T-helper 1 cell treated with Interleukin-12 subunit alpha and Interleukin-12 subunit beta and Interleukin-4 antibody, amounts not matched to agents 30 μg/mL and 1 μg/mL, for 36 hours (primary cell): ENCODE data around the gene IRF5.
"Not testable (repeated sequence)": the region's sequence is repeated elsewhere in the genome, so short reads cannot be mapped to it uniquely, and the experiment has no call there.

ENCODE experiments used
- H3K27ac Mint-ChIP-seq: one replicate; pipeline ENCODE4 v1.8.0; 2021; ENCODE audit warnings: mild to moderate bottlenecking, mixed read lengths
- H3K27me3 Mint-ChIP-seq: one replicate; pipeline ENCODE4 v1.8.0; 2021; ENCODE audit warnings: low read depth, mixed read lengths
- H3K36me3 Mint-ChIP-seq: one replicate; pipeline ENCODE4 v1.8.0; 2021; ENCODE audit warnings: low read depth, mixed read lengths
- H3K4me1 Mint-ChIP-seq: one replicate; pipeline ENCODE4 v1.8.0; 2021; ENCODE audit warnings: low read depth, mixed read lengths
- H3K4me3 Mint-ChIP-seq: one replicate; pipeline ENCODE4 v1.8.0; 2021; ENCODE audit warnings: mild to moderate bottlenecking, moderate library complexity, mixed read lengths
- H3K9me3 Mint-ChIP-seq: one replicate; pipeline ENCODE4 v1.8.0; 2021; ENCODE audit warnings: mixed read lengths

The IRF5 gene

GRCh38 chr7:128936798-128937197 lies 929 bp upstream of the IRF5 start:
- peaks cover 29% of the 10 kb centered on the region for H3K27me3 Mint-ChIP-seq
- peak overlapping the region; percentile 84 for H3K4me3 Mint-ChIP-seq
- no peaks in the 10 kb centered on the region for H3K9me3 Mint-ChIP-seq
- H3K36me3 Mint-ChIP-seq: peaks cover 5% of the 10 kb centered on the region
- peaks cover 42% of the 10 kb centered on the region for H3K4me1 Mint-ChIP-seq
- H3K27ac Mint-ChIP-seq: peak overlapping the region; percentile 75

- peaks cover 29% of the 10 kb centered on the region for H3K27me3 Mint-ChIP-seq
- peaks cover 41% of the 10 kb centered on the region for H3K4me1 Mint-ChIP-seq
- H3K27ac Mint-ChIP-seq: peak overlapping the region; percentile 75
- no peaks in the 10 kb centered on the region for H3K9me3 Mint-ChIP-seq
- peak overlapping the region; percentile 84 for H3K4me3 Mint-ChIP-seq
- peaks cover 5% of the 10 kb centered on the region for H3K36me3 Mint-ChIP-seq
Observed at GRCh38 chr7:128937271-128937646, 468 bp upstream of the IRF5 start.

- Mint-ChIP-seq H3K36me3 (peaks cover 3% of the 10 kb centered on the region), H3K4me3 (peak overlapping the region; percentile 89), H3K4me1 (peaks cover 32% of the 10 kb centered on the region), H3K27me3 (peaks cover 25% of the 10 kb centered on the region), H3K9me3 (no peaks in the 10 kb centered on the region), H3K27ac (peak overlapping the region; percentile 75)
Observed at GRCh38 chr7:128938544-128939074, 882 bp downstream of the IRF5 start.

GRCh38 chr7:128939075-128939860 lies 1.5 kb downstream of the IRF5 start:
- Mint-ChIP-seq H3K9me3 (no peaks in the 10 kb centered on the region), H3K36me3 (peaks cover 3% of the 10 kb centered on the region), H3K27ac (no peak overlapping the region), H3K4me1 (peaks cover 32% of the 10 kb centered on the region), H3K27me3 (peaks cover 25% of the 10 kb centered on the region), H3K4me3 (peak overlapping the region; percentile 89)

- Mint-ChIP-seq H3K27me3 (peaks cover 29% of the 10 kb centered on the region), H3K4me1 (peaks cover 33% of the 10 kb centered on the region), H3K27ac (no peak overlapping the region), H3K4me3 (peak overlapping the region; percentile 89), H3K9me3 (no peaks in the 10 kb centered on the region), H3K36me3 (peaks cover 3% of the 10 kb centered on the region)
Observed at GRCh38 chr7:128939861-128940410, 2.2 kb downstream of the IRF5 start.

- Mint-ChIP-seq H3K27me3 (peaks cover 23% of the 10 kb centered on the region), H3K4me3 (peak overlapping the region; percentile 35), H3K4me1 (peaks cover 33% of the 10 kb centered on the region), H3K27ac (peak overlapping the region; percentile 31), H3K9me3 (no peaks in the 10 kb centered on the region), H3K36me3 (peaks cover 3% of the 10 kb centered on the region)
Observed at GRCh38 chr7:128940494-128941322, 3.0 kb downstream of the IRF5 start.

GRCh38 chr7:128941323-128941890 lies 3.7 kb downstream of the IRF5 start:
- Mint-ChIP-seq H3K9me3 (no peaks in the 10 kb centered on the region), H3K36me3 (peaks cover 3% of the 10 kb centered on the region), H3K4me3 (peak overlapping the region; percentile 35), H3K27me3 (peaks cover 19% of the 10 kb centered on the region), H3K4me1 (peaks cover 33% of the 10 kb centered on the region), H3K27ac (peak overlapping the region; percentile 46)

GRCh38 chr7:128941946-128942526 lies 4.3 kb downstream of the IRF5 start:
- H3K4me3 Mint-ChIP-seq: no peak overlapping the region
- H3K27ac Mint-ChIP-seq: no peak overlapping the region
- H3K9me3 Mint-ChIP-seq: no peaks in the 10 kb centered on the region
- H3K36me3 Mint-ChIP-seq: peaks cover 2% of the 10 kb centered on the region
- H3K27me3 Mint-ChIP-seq: peaks cover 13% of the 10 kb centered on the region
- H3K4me1 Mint-ChIP-seq: peaks cover 31% of the 10 kb centered on the region

- not testable (repeated sequence) for H3K9me3 Mint-ChIP-seq, H3K27ac Mint-ChIP-seq, H3K4me3 Mint-ChIP-seq, H3K36me3 Mint-ChIP-seq, H3K27me3 Mint-ChIP-seq
- peaks cover 29% of the 10 kb centered on the region for H3K4me1 Mint-ChIP-seq
Observed at GRCh38 chr7:128943251-128943650, 5.5 kb downstream of the IRF5 start.

GRCh38 chr7:128944487-128945236 lies 6.9 kb downstream of the IRF5 start:
- no peak overlapping the region for H3K4me3 Mint-ChIP-seq

GRCh38 chr7:128945668-128946366 lies 8.1 kb downstream of the IRF5 start:
- H3K27ac Mint-ChIP-seq: no peak overlapping the region
- H3K4me1 Mint-ChIP-seq: peaks cover 8% of the 10 kb centered on the region
- H3K4me3 Mint-ChIP-seq: no peak overlapping the region
- H3K36me3 Mint-ChIP-seq: peaks cover 3% of the 10 kb centered on the region
- no peaks in the 10 kb centered on the region for H3K9me3 Mint-ChIP-seq
- H3K27me3 Mint-ChIP-seq: peaks cover 4% of the 10 kb centered on the region

More at GRCh38 chr7:128944487-128945236, 6.9 kb downstream of the IRF5 start:
- Mint-ChIP-seq H3K9me3 (no peaks in the 10 kb centered on the region), H3K27me3 (peaks cover 4% of the 10 kb centered on the region), H3K4me1 (peaks cover 18% of the 10 kb centered on the region), H3K36me3 (peaks cover 3% of the 10 kb centered on the region), H3K27ac (no peak overlapping the region)

GRCh38 chr7:128946936-128947830 lies 9.5 kb downstream of the IRF5 start:
- Mint-ChIP-seq H3K4me3 (no peak overlapping the region), H3K4me1 (peaks cover 1% of the 10 kb centered on the region), H3K27me3 (peaks cover 4% of the 10 kb centered on the region), H3K9me3 (no peaks in the 10 kb centered on the region), H3K27ac (no peak overlapping the region), H3K36me3 (peaks cover 7% of the 10 kb centered on the region)
